ENCODE data around the gene OGDHL.
"Not testable (repeated sequence)": the region's sequence is repeated elsewhere in the genome, so short reads cannot be mapped to it uniquely, and the experiment has no call there.

OGDHL gene

GRCh38 chr10:49754951-49755350 lies 7.2 kb downstream of the OGDHL start:
- DNase-seq: not testable (repeated sequence)

DNA sequence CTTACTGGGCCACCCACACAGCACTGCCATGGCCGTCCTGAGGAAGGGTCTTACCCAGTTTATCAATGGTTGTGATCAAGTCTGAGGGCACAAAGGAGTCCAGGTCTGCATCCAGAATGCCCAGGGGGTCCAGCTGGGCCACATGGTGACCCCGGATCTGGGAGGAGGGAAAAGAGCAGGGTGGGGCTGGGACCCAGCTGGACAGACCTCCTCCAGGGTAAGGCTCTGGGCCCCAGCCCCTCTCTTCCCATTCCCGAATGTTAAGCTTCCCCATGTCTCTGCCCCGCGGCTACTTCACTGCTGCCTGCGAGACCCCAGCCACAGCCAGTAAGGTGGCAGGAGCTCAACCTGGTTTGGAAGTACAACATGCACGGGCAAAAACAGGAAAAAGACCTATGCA lies 9.5 kb downstream of the OGDHL start:
- no peak for DNase-seq

DNA sequence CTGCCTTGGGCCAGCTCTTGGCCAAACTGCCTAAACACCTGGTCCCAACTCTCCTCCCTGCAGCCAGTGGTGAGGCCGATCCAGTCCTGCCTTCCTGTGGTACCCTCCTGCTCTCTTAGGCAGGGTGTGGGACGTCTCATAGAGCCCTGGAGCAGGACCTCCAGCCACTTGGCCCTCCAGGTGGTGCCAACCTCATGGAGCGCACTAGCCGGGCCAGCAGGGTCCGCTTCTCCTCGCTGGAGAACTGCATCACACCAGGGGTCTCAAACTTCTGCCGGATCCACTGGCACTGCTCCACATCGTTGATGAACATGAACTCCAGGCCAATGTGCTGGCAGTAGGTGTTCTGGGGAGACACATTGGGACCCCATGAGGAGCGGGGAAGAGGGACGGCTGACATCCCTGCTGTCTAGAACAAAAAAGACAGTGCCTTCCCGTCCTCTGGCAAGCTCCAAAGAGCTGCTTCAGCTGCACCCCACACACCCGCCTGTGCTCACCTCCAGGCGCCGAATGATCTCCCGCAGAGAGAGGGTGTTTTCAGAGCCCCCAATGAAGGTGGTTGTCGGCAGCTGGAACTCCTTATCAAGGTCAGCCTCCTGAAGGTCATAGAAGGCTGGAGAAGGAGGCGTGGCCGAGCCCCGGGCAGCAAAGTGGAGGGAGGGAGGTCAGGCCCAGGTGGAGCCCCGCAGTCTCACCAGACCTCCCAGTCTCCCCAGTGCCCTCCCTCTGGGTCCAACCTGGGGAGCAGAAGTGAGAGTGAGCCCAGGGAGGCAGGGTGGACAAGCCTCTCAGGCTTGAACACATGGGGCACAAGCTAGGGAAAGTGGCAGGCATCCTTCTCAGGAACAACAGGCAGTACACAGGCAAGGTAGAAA lies 10.2 kb downstream of the OGDHL start:
- no peak for DNase-seq

GRCh38 chr10:49751216-49751615 lies 10.9 kb downstream of the OGDHL start:
- DNase-seq: no peak

DNA sequence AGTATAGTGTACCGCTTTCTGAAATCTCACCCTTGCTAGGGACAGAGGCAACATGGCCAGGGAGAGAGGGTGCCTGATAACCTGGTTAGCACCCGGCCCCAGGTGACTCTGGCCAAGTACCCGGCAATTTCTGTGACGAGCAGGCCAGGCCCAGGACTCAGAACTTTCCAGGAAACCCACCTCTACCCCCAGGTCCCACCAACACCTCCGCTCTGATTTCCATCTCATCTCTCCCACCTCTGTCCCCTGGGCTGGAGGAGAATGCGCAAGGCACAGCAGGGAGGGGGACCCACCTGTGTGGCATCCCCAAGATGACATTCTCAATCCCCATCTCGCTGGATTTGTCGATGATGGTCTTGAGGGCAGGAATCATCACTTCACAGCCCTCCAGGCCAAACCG lies 11.6 kb downstream of the OGDHL start:
- no peak for DNase-seq

- DNase-seq: no peak
These were observed 12.3 kb downstream of the OGDHL start for GRCh38 chr10:49749556-49750491.

DNA sequence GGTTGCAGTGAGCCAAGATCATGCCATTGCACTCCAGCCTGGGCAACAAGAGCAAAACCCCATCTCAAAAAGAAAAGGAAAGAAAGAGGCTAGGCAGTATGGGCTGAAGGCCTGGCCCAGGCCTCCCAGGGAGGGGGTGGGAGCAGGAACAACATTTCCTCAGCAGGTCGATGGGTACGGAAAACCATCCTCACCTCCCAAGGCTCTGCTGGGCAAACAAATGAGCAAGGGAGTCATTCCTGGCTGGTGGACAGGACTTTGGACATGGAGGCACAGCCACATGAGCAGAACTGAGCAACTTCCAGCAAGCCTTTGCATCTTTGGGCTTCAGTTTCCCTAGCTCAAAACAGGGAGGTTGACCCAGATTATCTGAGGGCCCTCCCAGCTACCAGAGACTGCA lies 13.0 kb downstream of the OGDHL start:
- DNase-seq: no peak

DNA sequence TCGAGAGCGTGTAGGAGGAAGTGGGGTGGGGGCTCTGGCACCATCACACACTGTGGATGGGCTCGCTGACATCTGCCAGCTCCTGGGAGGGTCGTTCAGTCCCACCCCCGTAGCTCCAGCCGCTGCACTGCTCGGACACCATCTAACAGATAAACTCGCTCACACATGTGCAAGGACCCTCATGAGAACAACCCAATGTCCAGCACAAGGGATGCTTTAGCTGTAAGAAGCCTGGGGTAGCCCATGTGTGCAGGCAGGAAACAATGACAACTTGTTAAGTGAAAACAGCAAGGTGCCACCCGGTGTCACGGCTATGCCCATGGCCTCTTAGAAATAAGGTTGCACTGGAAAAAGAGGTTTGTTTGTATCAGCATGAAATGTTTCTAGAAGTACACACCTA lies 14.1 kb downstream of the OGDHL start:
- no peak for DNase-seq

- no peak for DNase-seq
These were observed 14.8 kb downstream of the OGDHL start for GRCh38 chr10:49747303-49747646.

DNA sequence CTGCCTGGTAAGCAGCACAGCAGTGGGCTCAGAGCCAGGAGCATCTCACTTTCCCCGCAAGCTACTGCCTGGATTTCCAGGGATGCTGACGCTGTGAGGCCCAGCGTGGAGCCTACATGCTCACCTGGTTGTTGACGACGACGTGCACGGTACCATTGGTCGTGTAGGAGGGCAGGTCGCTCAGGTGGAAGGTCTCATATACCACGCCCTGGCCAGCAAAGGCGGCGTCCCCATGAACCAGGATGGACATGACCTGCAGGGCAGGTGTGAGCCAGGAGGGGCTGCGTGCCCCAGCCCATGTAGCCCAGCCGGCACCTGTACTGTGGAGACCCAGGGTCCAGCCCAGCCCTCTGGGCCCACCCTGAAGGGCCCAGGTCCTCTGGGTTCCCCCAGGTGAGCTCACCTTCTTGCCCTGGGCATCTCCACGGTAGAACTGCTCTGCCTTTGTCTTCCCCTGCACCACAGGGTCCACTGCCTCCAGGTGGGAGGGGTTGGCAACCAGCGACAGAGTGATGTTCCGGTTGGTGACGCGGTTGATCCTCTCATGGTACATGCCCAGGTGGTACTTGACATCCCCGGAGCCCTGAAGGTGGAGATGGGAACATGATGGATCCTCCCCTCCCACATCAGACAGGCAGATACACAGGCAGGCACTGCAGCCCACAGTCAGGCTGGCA lies 15.4 kb downstream of the OGDHL start:
- no peak for DNase-seq

DNA sequence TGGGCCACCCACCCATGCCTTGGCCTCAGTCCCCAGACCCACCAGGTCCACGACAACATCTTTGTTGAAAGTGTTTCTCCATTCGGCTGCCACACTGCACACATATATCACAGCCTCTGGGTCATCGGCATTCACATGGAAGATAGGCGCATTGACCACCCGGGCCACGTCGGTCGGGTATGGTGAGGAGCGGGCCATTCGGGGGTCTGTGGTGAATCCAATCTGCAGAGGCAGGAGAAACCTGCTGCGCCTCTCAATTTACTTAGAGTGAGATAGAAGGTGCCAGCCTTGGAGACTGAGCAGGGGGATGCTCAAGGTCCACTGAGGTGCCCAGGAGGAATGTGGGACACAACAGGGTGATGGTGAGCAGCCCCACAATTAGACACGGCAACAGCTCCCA lies 16.4 kb downstream of the OGDHL start:
- DNase-seq: no peak

DNA sequence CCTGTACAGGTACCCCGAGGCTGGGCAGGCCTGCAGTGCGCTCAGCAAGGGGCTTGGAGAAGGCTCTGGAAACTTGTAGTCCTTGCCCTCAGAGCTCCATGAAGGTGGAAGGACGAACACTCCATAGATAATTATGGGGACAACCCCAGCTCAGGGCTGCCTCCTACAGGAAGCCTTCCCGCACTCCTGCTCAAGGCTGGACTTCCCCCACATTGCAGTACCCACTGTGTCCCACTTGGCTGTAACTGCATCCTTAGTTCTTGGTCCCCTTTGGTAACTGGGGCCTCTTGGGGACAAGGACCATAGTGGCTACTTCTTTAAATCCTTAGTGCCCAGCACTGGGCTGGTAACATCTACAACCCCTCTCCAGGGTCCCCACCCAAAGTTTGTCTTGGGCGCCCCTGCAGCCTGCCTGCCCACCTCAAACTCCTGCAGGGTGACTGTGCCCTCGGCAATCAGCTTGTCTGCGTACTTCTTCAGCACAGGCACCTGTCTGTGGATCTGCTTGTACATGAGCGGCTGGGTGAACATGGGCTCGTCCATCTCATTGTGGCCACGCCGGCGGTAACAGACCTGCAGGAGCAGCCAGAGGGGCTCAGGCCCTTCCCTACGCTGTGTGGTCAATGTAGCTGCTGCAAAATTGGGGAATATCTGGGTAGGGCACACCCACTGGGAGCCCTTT lies 17.1 kb downstream of the OGDHL start:
- DNase-seq: no peak

DNA sequence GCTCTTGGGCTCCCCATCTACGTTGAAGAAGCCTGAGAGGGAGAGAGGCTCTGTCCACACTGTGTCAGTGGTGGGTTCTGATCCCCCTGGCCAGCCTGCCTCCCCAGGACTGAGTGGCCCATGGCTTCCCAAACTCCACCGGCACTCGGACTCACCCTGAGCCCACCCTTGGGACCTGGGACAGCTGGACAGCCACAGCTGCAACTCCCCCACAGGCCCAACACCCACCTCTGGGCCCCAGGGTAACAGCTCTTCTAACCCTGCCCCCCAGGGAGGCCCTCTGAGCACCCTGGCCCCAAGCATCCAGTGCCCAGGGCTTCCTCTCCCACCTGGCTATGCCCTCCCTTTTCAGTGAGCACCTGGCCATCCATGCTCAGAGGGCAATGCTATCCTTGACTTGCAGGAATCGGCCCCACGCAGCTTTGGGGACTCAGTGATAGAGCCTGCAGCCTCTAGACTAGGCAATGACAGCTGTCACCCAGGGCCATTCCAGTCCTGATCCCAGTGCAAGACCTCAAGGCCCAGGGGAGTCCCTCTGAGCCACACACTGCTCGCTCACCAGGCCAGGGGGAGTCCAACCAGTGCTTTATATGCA lies 17.9 kb downstream of the OGDHL start:
- DNase-seq: no peak

DNA sequence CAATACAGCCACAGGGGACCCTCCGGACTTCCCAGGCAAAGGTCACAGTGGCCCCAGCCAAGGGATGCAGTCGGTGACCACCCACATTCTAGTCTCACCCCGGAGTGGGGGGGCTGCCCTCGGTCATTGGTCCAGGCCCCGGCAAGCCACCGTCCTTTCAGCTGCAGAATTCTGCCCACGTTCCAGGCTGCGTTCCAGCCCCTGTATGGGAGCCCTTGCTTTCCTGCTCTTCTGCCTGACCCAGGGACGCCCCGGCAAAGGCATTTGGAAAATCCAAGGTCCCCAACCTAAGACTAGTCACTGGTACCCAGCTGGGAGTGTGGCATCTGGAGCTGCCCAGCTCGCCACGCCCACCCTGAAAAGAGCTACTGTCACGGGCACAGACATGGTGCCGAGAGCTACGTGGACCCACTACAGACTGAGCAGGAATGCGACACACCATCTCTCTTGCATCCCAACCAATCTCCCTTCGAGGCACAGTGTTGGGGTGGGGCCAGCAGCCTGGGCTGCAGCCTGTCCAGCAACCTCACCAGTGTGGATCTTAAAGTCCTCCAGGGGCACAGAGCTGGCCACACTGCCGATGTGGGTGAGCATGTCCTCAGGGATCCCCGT lies 18.6 kb downstream of the OGDHL start:
- no peak for DNase-seq

- DNase-seq: no peak
These were observed 19.2 kb downstream of the OGDHL start for GRCh38 chr10:49742683-49743463.

GRCh38 chr10:49741108-49741995 lies 20.8 kb downstream of the OGDHL start:
- DNase-seq: no peak

DNA sequence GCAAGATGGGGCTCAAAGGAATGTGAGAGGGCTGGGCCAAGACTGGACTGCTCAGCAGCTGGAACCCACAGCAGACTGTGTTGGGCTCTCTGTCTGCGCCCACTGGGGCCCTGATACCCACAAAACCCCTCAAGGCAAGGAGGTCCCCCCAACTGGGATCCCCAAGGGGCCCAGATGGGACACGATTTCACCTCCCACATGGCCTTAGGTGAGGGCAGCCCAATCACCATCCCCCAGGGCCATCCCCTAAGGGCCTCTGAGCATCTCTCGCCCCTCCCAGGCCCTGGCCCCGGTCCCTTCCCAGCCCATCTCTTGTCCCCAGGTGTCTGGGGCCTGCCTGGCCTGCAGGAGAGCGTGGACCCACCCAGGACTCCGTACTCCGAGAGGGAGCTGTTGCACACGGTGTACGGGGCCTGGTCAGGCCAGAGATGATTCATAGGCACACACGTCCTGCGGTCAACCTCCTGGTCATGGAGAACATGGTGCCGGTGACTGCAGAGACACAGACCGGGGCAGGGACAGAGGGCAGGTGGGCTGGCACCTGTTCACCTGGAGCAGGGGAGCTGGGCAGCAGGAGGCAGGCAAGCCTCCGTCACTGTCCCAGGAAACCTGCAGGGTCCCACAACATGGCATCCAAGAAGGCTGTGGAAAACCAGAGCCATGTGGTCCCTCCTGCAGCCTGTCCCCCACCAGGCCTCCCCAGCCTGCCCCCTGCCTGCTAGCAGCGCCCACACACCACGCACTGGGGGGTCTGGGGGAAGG lies 21.6 kb downstream of the OGDHL start:
- no peak for DNase-seq

DNA sequence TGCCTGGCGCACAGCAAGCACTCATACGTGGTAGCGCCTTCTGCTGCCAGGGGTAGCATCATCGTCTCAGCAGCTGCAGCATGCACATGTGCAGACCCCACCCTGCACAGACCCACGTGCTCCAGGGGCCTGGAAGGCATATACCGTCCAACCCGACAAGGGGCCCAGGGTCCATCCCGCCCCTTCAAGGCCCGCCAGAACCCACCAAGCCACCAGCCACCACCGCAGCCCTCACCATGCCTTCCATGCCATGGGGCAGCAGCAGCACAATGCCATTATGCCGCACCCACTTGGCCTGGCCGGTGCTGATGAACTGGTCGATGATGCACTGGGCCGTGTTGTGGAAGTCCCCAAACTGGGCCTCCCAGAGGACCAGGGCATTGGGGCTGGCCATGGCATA lies 22.7 kb downstream of the OGDHL start:
- no peak for DNase-seq

All from central memory CD4-positive, alpha-beta T cell (primary cell).